NCI-H2227 treated with DMSO at 0.1 percent for 48 hours (cell line): ENCODE data around the gene DUSP10.

Source experiments
- DNase-seq: peaks from one replicate; lab custom pipeline; 2025; lab: John Stamatoyannopoulos, UW

The DUSP10 gene

GRCh38 chr1:221732052-221732451, 9.8 kb downstream of the DUSP10 start:
- no peak for DNase-seq

- no peak for DNase-seq
Observed at GRCh38 chr1:221729771-221730330, 12.0 kb downstream of the DUSP10 start.

- no peak for DNase-seq
Observed at GRCh38 chr1:221728037-221728505, 13.8 kb downstream of the DUSP10 start.

- DNase-seq, result no peak
Observed at GRCh38 chr1:221727146-221728036, 14.5 kb downstream of the DUSP10 start.

GRCh38 chr1:221725735-221726672, 15.9 kb downstream of the DUSP10 start:
- no peak for DNase-seq

DNA sequence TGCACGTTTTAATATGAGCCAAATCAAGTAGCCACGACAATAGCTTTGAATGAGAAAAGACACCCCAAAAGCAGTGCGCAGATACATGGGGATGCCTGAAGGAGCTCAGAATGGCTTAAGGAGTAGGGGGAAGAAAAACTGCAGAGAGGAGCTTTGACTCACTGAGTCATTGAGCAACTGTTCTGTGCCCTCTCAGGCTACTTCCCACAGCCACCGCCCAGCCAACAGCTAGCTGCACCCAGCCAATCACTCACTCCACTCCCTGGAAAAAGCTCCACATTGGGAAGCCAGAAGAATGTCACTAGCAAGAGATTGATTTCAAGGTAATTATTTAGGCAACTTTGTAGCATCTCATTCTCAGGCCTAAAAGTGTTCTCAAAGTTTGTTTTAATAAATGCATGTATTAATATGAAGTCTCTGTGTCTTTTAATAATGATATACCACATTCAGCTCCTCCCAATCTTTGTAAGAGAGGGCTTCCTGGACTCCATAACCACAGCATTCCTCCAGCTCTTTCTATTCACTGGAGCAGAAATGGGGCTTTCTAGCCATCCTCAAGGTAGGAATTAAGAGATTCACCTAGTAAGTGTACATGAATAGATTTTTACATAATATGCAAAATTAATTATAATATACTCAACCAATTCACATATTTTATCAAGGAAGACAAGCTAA, 16.8 kb downstream of the DUSP10 start:
- no peak for DNase-seq

DNA sequence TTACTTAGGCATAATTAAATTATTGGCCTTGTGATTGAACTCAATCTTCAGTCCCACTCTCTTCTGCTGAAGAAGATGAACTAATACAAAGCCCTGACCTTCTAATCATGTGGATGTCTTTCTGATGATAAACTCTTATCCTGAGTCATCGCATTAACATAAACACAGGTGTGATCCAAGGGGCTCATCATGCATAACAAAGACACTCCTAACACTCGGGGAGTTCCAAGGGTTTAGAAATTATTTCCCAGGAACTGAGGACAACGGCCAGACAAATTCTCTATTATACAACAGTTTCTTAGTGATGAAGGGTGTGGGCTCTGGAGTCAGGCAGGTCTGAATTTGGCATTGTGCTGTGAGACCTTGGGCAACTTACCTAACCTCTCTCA, 18.0 kb downstream of the DUSP10 start:
- DNase-seq, result no peak

GRCh38 chr1:221723018-221723847, 18.7 kb downstream of the DUSP10 start:
- no peak for DNase-seq

DNA sequence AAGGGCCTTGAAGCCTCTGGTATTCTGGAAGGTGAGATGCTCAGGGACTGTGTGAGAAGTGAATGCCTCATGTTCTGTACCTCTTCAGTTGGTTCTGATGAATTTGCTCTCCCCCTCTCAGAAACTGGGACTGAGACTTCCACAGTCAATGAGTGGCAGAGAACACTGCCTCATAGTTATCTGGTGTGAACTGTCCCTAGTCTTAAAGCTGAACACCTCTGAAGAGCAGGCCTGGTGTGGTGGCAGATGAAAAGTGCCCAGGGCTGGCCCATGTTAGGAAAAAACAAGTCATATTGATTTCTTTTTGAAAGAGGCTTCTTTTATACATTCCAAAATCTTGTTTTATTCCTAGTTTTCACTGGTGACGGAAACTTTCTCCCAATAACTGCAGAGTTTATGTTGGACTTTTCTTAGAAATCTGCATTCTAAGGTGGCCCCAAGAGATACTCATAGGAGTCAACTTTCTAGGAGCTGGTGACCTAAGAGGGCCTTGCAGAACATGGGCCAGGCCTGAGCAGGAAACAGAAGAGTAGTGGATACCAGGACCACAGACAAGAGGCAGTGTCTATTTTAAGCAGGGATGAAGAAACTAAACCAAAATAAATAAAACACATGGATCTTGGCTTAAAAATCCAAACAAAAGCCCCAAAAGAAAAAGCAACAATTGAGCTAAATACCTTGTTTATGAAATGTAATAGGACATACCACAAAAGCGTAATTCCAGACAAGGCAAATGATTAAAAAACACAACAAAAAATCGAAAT, 19.5 kb downstream of the DUSP10 start:
- DNase-seq, result no peak

DNA sequence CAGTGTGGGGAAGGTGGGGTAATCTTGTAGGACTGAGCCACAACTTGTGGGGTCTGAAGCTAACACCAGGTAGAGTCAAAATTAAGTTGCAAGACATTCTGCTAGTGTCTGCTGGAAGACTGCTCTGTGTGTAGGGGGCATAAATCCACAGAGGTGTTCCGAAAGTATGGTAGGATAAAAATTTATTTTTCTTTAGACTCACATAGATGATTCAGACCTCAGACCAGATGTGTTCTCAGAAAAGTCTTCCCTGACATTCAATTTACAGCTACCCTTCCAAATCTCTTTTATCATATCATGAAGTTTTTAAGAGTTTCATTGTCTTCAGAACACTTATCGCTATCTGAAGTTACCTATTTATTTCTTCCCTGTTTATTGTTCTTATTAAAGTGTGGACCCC, 21.3 kb downstream of the DUSP10 start:
- no peak for DNase-seq

GRCh38 chr1:221719987-221720386, 21.9 kb downstream of the DUSP10 start:
- no peak for DNase-seq

- no peak for DNase-seq
Observed at GRCh38 chr1:221719278-221719597, 22.7 kb downstream of the DUSP10 start.

- no peak for DNase-seq
Observed at GRCh38 chr1:221718381-221719277, 23.3 kb downstream of the DUSP10 start.

DNA sequence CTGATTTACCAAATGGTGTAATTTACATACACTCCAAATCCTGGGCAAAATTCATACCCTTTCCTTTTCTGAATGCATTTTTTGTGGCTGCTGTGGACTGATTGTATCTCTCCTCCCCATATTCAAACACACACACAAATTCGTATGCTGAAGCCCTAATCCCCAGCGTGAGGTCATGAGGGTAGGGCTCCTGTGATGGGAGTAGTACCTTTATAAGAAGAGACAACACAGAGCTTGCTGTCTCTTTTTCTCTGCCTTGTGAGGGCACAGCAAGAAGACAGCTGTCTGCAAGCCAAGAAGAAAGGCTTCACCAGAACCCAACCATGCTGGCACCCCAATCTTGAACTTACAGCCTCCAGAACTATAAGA, 24.4 kb downstream of the DUSP10 start:
- no peak for DNase-seq

GRCh38 chr1:221716713-221717484, 25.0 kb downstream of the DUSP10 start:
- no peak for DNase-seq

DNA sequence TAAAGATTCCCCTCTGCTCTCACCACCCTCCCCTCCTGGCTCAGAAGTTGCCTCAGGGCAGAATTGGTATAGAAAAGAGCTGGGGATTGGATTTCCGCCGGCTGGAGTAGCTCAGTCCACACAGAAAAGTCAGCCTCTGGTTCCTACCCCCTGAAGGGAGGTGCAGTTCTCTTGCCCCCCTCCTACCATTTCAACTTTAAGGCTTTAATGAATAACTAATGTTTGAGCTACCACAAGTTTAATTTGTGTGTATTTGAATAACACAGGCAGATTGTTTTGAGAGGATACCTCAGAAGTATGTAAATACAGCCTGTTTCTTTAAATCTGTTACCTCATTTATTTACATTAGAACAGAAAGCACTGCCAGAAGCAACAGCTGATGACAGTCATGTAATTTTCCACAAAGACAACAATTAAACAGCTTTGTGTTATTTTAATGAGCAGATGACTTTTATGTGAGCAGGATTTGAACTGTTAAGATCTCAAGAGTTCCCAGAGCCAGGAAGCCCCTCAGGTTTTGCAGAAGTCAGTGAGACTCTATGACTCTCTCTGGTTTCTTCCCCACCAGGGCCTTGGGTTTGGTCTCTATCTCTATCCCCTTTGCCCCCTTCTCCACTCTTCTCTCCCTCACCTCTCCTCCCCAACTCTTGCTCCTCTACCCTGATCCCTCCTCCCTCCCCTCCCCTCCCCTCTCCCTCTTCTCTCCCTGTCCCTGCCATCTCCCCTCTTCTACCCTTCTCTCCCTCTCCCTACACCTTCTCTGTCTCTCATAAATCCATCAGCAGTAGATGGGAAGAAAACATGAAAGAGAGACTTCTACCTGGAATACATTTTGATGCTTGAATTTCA, 26.3 kb downstream of the DUSP10 start:
- no peak for DNase-seq
